ENCODE results near the gene KXD1.
"Not testable (repeated sequence)": the region's sequence is repeated elsewhere in the genome, so short reads cannot be mapped to it uniquely, and the experiment has no call there.

Gene KXD1

GRCh38 chr19:18557411-18558201 is at the start of gene KXD1:
Gene KXD1 (plus strand): TSS chr19:18557870. CDS start chr19:18562057, 4,187 bp downstream.
- peak within 1 kb of the TSS; percentile 76 for H3K27ac ChIP-seq
- DNase-seq (ENCODE audit: low read depth, low spot score) = peak; percentile 91

- no peak for DNase-seq (ENCODE audit: low read depth, low spot score)
- H3K27ac ChIP-seq = no peak overlapping the region
These were observed 49.1 kb upstream of the KXD1 start for GRCh38 chr19:18508585-18508984.

GRCh38 chr19:18510216-18510615 is 47.5 kb upstream of the KXD1 start:
- no peak for DNase-seq (ENCODE audit: low read depth, low spot score)
- H3K27ac ChIP-seq = no peak overlapping the region

- no peak for DNase-seq (ENCODE audit: low read depth, low spot score)
- no peak overlapping the region for H3K27ac ChIP-seq
These were observed 43.8 kb upstream of the KXD1 start for GRCh38 chr19:18513868-18514267.

- no peak for DNase-seq (ENCODE audit: low read depth, low spot score)
- peak overlapping the region; percentile 36 for H3K27ac ChIP-seq
These were observed 42.6 kb upstream of the KXD1 start for GRCh38 chr19:18514800-18515682.

- H3K27ac ChIP-seq = no peak overlapping the region
- no peak for DNase-seq (ENCODE audit: low read depth, low spot score)
These were observed 41.7 kb upstream of the KXD1 start for GRCh38 chr19:18515959-18516358.

GRCh38 chr19:18517606-18518005 is 40.1 kb upstream of the KXD1 start:
- DNase-seq (ENCODE audit: low read depth, low spot score) = no peak
- H3K27ac ChIP-seq = no peak overlapping the region

- peak overlapping the region; percentile 96 for H3K27ac ChIP-seq
- DNase-seq (ENCODE audit: low read depth, low spot score) = no peak
These were observed 39.0 kb upstream of the KXD1 start for GRCh38 chr19:18518639-18519038.

GRCh38 chr19:18519962-18520847 is 37.5 kb upstream of the KXD1 start:
- DNase-seq (ENCODE audit: low read depth, low spot score) = peak; percentile 31
- H3K27ac ChIP-seq = peak overlapping the region; percentile 96

GRCh38 chr19:18520848-18521691 is 36.6 kb upstream of the KXD1 start:
- DNase-seq (ENCODE audit: low read depth, low spot score) = no peak
- H3K27ac ChIP-seq = peak overlapping the region; percentile 96

- peak within 1 kb of the TSS; percentile 96 for H3K27ac ChIP-seq
- no peak for DNase-seq (ENCODE audit: low read depth, low spot score)
These were observed 36.0 kb upstream of the KXD1 start, which contains the start of gene ELL for GRCh38 chr19:18521692-18522123. Gene ELL (minus strand): TSS chr19:18522070. CDS start chr19:18522055, 15 bp downstream.

- DNase-seq (ENCODE audit: low read depth, low spot score) = peak; percentile 99
- peak overlapping the region; percentile 96 for H3K27ac ChIP-seq
These were observed 35.4 kb upstream of the KXD1 start for GRCh38 chr19:18522124-18522861.

GRCh38 chr19:18522862-18523440 is 34.7 kb upstream of the KXD1 start:
- DNase-seq (ENCODE audit: low read depth, low spot score) = not testable (repeated sequence)
- peak overlapping the region; percentile 29 for H3K27ac ChIP-seq

GRCh38 chr19:18523841-18524240 is 33.8 kb upstream of the KXD1 start:
- no peak overlapping the region for H3K27ac ChIP-seq
- DNase-seq (ENCODE audit: low read depth, low spot score) = no peak

- peak; percentile 94 for DNase-seq (ENCODE audit: low read depth, low spot score)
- H3K27ac ChIP-seq = peak overlapping the region; percentile 81
These were observed 31.4 kb upstream of the KXD1 start for GRCh38 chr19:18526316-18526715.

- no peak overlapping the region for H3K27ac ChIP-seq
- no peak for DNase-seq (ENCODE audit: low read depth, low spot score)
These were observed 27.9 kb upstream of the KXD1 start for GRCh38 chr19:18529782-18530181.

- no peak for DNase-seq (ENCODE audit: low read depth, low spot score)
- no peak overlapping the region for H3K27ac ChIP-seq
These were observed 26.2 kb upstream of the KXD1 start for GRCh38 chr19:18531485-18531884.
